Activated CD4-positive, alpha-beta T cell treated with anti-CD3 and anti-CD28 coated beads for 4 hours (primary cell): ENCODE data around the gene GRIN2A.

Source experiments
- DNase-seq, 2 donors: peaks; one replicate each; pipeline ENCODE4 v3.0.0-alpha.2; 2020

The GRIN2A gene

GRCh38 chr16:9736547-9736946, 445.7 kb downstream of the GRIN2A start:
- no peak for DNase-seq

- DNase-seq: no peak
Observed at GRCh38 chr16:9723136-9723535, 459.1 kb downstream of the GRIN2A start.

GRCh38 chr16:9713907-9714306, 468.3 kb downstream of the GRIN2A start:
- no peak for DNase-seq

- no peak for DNase-seq
Observed at GRCh38 chr16:9713156-9713555, 469.1 kb downstream of the GRIN2A start.

- no peak for DNase-seq
Observed at GRCh38 chr16:9708972-9709620, 473.1 kb downstream of the GRIN2A start.

GRCh38 chr16:9706217-9706836, 475.9 kb downstream of the GRIN2A start:
- DNase-seq: no peak

- no peak for DNase-seq
Observed at GRCh38 chr16:9703731-9704130, 478.5 kb downstream of the GRIN2A start.
